CD14-positive monocyte (primary cell): ENCODE data around the gene ACSL5. TPM values are rescaled to one million over a fixed set of nuclear protein-coding genes. Genes with fewer than 3 reads are reported as not detected.

Source experiments
- DNase-seq, 3 donors: peaks; one replicate each; pipeline ENCODE4 v3.0.0-alpha.2; 2011 to 2022
- H2AFZ ChIP-seq: 2 replicates; pipeline ENCODE4 v1.6.0; 2012; ENCODE audit warnings: mild to moderate bottlenecking, low read depth, low read length, inconsistent platforms; ENCODE audit not compliant: insufficient read depth, poor library complexity, severe bottlenecking
- H3K27ac ChIP-seq, 2 donors: 1 replicate in 1 of 2; 2 replicates in 1 of 2; pipeline ENCODE4 v1.5.1; 2012 to 2013; ENCODE audit warnings: low read length in 2 of 2, control low read depth in 1 of 2, inconsistent platforms in 1 of 2, low read depth in 1 of 2, mild to moderate bottlenecking in 1 of 2
- H3K27me3 ChIP-seq, 2 donors: one replicate each; pipeline versions ENCODE4 v1.6.0 to v1.6.1; 2011 to 2013; ENCODE audit warnings: low read length in 2 of 2; ENCODE audit not compliant: control insufficient read depth in 2 of 2, insufficient read depth in 2 of 2
- H3K36me3 ChIP-seq, 2 donors: replicated peaks in 1 of 2; 1 replicate in 1 of 2; 2 replicates in 1 of 2; pipeline versions ENCODE4 v1.5.1 to v1.6.1; 2012 to 2013; ENCODE audit warnings: low read length in 2 of 2, control low read depth in 1 of 2, inconsistent platforms in 1 of 2, mild to moderate bottlenecking in 1 of 2; ENCODE audit not compliant: insufficient read depth in 2 of 2, control insufficient read depth in 1 of 2
- H3K4me1 ChIP-seq, 2 donors: 1 replicate in 1 of 2; 2 replicates in 1 of 2; pipeline versions ENCODE4 v1.5.1 to v1.6.1; 2012 to 2013; ENCODE audit warnings: low read length in 2 of 2, control low read depth in 1 of 2, inconsistent platforms in 1 of 2, mild to moderate bottlenecking in 1 of 2, moderate library complexity in 1 of 2; ENCODE audit not compliant: insufficient read depth in 2 of 2, control insufficient read depth in 1 of 2
- H3K4me2 ChIP-seq: replicated peaks from 2 replicates; pipeline ENCODE3; 2012; ENCODE audit warnings: low read length, moderate library complexity, mild to moderate bottlenecking; ENCODE audit not compliant: poor library complexity, severe bottlenecking; ENCODE audit errors: extremely low read depth
- H3K4me3 ChIP-seq, 3 experiments: fragments of 200-600 bp in 1 of 3; sonication (generic) in 1 of 3; replicated peaks in 1 of 3; 1 replicate in 2 of 3; 2 replicates in 1 of 3; pipeline ENCODE4 v1.5.1; 2011 to 2013; ENCODE audit warnings: low read length in 3 of 3, mild to moderate bottlenecking in 3 of 3, control low read depth in 2 of 3, low read depth in 2 of 3, inconsistent platforms in 1 of 3, moderate library complexity in 1 of 3
- H3K79me2 ChIP-seq: 2 replicates; pipeline ENCODE4 v1.6.0; 2012; ENCODE audit warnings: mild to moderate bottlenecking, control low read depth, inconsistent platforms, low read length, moderate library complexity; ENCODE audit not compliant: insufficient read depth
- H3K9ac ChIP-seq: 2 replicates; pipeline ENCODE4 v1.6.0; 2017; ENCODE audit warnings: low read length, mild to moderate bottlenecking; ENCODE audit not compliant: insufficient read depth, poor library complexity, severe bottlenecking
- H3K9me3 ChIP-seq, 2 donors: replicated peaks in 1 of 2; 1 replicate in 1 of 2; 2 replicates in 1 of 2; pipeline versions ENCODE4 v1.5.1 to v1.6.1; 2012 to 2013; ENCODE audit warnings: low read length in 2 of 2, control low read depth in 1 of 2; ENCODE audit not compliant: control insufficient read depth in 1 of 2, insufficient read depth in 1 of 2
- H4K20me1 ChIP-seq: 2 replicates; pipeline ENCODE4 v1.6.0; 2012; ENCODE audit warnings: mild to moderate bottlenecking, low read length, control low read depth, moderate library complexity; ENCODE audit not compliant: insufficient read depth
- H3K27ac Mint-ChIP-seq, 7 donors: one replicate each; pipeline ENCODE4 v1.8.0; 2020; ENCODE audit warnings: mild to moderate bottlenecking in 7 of 7, mixed read lengths in 7 of 7, moderate library complexity in 6 of 7, inconsistent platforms in 2 of 7
- H3K27me3 Mint-ChIP-seq, 3 donors: one replicate each; pipeline ENCODE4 v1.8.0; 2021 to 2022; ENCODE audit warnings: low read depth in 3 of 3, mild to moderate bottlenecking in 3 of 3, mixed read lengths in 3 of 3, moderate library complexity in 3 of 3, inconsistent platforms in 1 of 3
- H3K36me3 Mint-ChIP-seq, 2 donors: one replicate each; pipeline ENCODE4 v1.8.0; 2020; ENCODE audit warnings: mixed read lengths in 2 of 2, inconsistent platforms in 1 of 2, mild to moderate bottlenecking in 1 of 2
- H3K4me1 Mint-ChIP-seq: one replicate; pipeline ENCODE4 v1.8.0; 2020; ENCODE audit warnings: mild to moderate bottlenecking, mixed read lengths
- H3K4me3 Mint-ChIP-seq, 2 donors: one replicate each; pipeline ENCODE4 v1.8.0; 2020; ENCODE audit warnings: mild to moderate bottlenecking in 2 of 2, mixed read lengths in 2 of 2, moderate library complexity in 1 of 2
- H3K9me3 Mint-ChIP-seq, 7 donors: one replicate each; pipeline ENCODE4 v1.8.0; 2020 to 2022; ENCODE audit warnings: mixed read lengths in 7 of 7, mild to moderate bottlenecking in 6 of 7, moderate library complexity in 6 of 7, inconsistent platforms in 2 of 7
- CTCF ChIP-seq: fragments of 200-600 bp; IDR thresholded peaks from one replicate; pipeline ENCODE4 v1.8.0; 2022; ENCODE audit warnings: antibody characterized with exemption, mild to moderate bottlenecking
- WGBS: methylation state at CpG from one replicate; pipeline ENCODE4 v1.1.5; 2013; ENCODE audit warnings: missing lambda C conversion rate; ENCODE audit not compliant: insufficient coverage; 5-methylcytosine and 5-hydroxymethylcytosine counted together
- intact Hi-C, 2 donors: fragments of 100-400 bp; cut with micrococcal nuclease; formaldehyde crosslinking; loops; one replicate each; pipeline versions ENCODE4 v1.15.0 to v1.15.1; 2023
- polyA plus RNA-seq, 3 donors: library from polyadenylated mRNA; depleted of rRNA in 1 of 3; unstranded in 2 of 3; stranded (reverse) in 1 of 3; fragments of 300-500 nt in 2 of 3; fragments of >200 nt in 1 of 3; fragmentation: Illumina TruSeq in 2 of 3; gene quantifications; 1 replicate in 2 of 3; 2 replicates in 1 of 3; pipeline ENCODE4 v1.2.3, GENCODE V29; 2012 to 2021

ACSL5 gene
- polyA plus RNA-seq, 3 donors, result 27.5 to 44.4 (median 37.5) TPM

GRCh38 chr10:112359606-112360307 lies 14.2 kb upstream of the ACSL5 start:
- H3K36me3 Mint-ChIP-seq, result no peaks in the 10 kb centered on the region
- no peaks in the 10 kb centered on the region for H3K9me3 ChIP-seq
- H3K4me1 Mint-ChIP-seq, result no peaks in the 10 kb centered on the region
- H3K4me3 ChIP-seq, result no peak overlapping the region
- H3K27ac Mint-ChIP-seq, result no peak overlapping the region
- H3K9ac ChIP-seq, result no peak overlapping the region
- H3K9me3 Mint-ChIP-seq, result no peaks in the 10 kb centered on the region
- DNase-seq, result no peak
- no peak overlapping the region for H2AFZ ChIP-seq
- H4K20me1 ChIP-seq, result no peaks in the 10 kb centered on the region
- H3K27me3 ChIP-seq, result no peaks in the 10 kb centered on the region
- WGBS, result no CpG with 5 or more reads among the region's 8 CpGs
- no peak overlapping the region for H3K4me2 ChIP-seq
- no peak overlapping the region for H3K4me3 Mint-ChIP-seq
- no peaks in the 10 kb centered on the region for H3K36me3 ChIP-seq
- no peaks in the 10 kb centered on the region for H3K4me1 ChIP-seq
- H3K79me2 ChIP-seq, result no peaks in the 10 kb centered on the region
- H3K27ac ChIP-seq, result no peak overlapping the region
- intact Hi-C loops, result no loop called here
- TF ChIP-seq CTCF, result no peak
- peaks cover 2 to 7% (median 4%) of the 10 kb centered on the region in 3 donors for H3K27me3 Mint-ChIP-seq

GRCh38 chr10:112360308-112361270 lies 13.3 kb upstream of the ACSL5 start:
- H3K27me3 Mint-ChIP-seq, result peaks cover 2 to 9% (median 4%) of the 10 kb centered on the region in 3 donors
- Histone ChIP-seq H3K4me2 (no peak overlapping the region), H3K36me3 (no peaks in the 10 kb centered on the region), H2AFZ (no peak overlapping the region), H3K27me3 (no peaks in the 10 kb centered on the region), H3K9ac (no peak overlapping the region), H3K4me1 (no peaks in the 10 kb centered on the region), H3K27ac (no peak overlapping the region), H3K4me3 (no peak overlapping the region), H4K20me1 (no peaks in the 10 kb centered on the region), H3K79me2 (no peaks in the 10 kb centered on the region), H3K9me3 (no peaks in the 10 kb centered on the region)
- WGBS, result 87% methylated on average over 9 of the region's 13 CpGs
- H3K4me3 Mint-ChIP-seq, result no peak overlapping the region
- no peak for TF ChIP-seq CTCF
- no peaks in the 10 kb centered on the region for H3K9me3 Mint-ChIP-seq
- no peaks in the 10 kb centered on the region for H3K36me3 Mint-ChIP-seq
- intact Hi-C loops, result no loop called here
- H3K4me1 Mint-ChIP-seq, result no peaks in the 10 kb centered on the region
- no peak for DNase-seq
- no peak overlapping the region for H3K27ac Mint-ChIP-seq
